Spleen (tissue), 11 donors: ENCODE results near the gene SEC61B. TPM values are rescaled to one million over a fixed set of nuclear protein-coding genes. Genes with fewer than 3 reads are reported as not detected.

ENCODE experiments used
- DNase-seq: peaks from one replicate; pipeline ENCODE4 v3.0.0-alpha.2; 2020
- H3K27ac ChIP-seq, 8 donors: fragments of 200-600 bp; sonication (generic) in 7 of 8; 1 replicate in 4 of 8; 2 replicates in 4 of 8; pipeline versions ENCODE4 v1.5.0 to v1.8.0; 2016 to 2021; ENCODE audit warnings: inconsistent platforms in 4 of 8, mild to moderate bottlenecking in 4 of 8, moderate library complexity in 1 of 8
- H3K27me3 ChIP-seq, 7 donors: fragments of 200-600 bp; sonication (generic) in 6 of 7; replicated peaks in 1 of 7; 1 replicate in 4 of 7; 2 replicates in 3 of 7; pipeline versions ENCODE4 v1.5.0 to v1.8.0; 2016 to 2021; ENCODE audit warnings: inconsistent platforms in 3 of 7, mild to moderate bottlenecking in 1 of 7
- H3K36me3 ChIP-seq, 6 donors: fragments of 200-600 bp; sonication (generic) in 5 of 6; 1 replicate in 4 of 6; 2 replicates in 2 of 6; pipeline versions ENCODE4 v1.5.0 to v1.8.0; 2016 to 2021; ENCODE audit warnings: inconsistent platforms in 2 of 6
- H3K4me1 ChIP-seq, 6 donors: fragments of 200-600 bp; sonication (generic) in 5 of 6; 1 replicate in 3 of 6; 2 replicates in 3 of 6; pipeline versions ENCODE4 v1.5.0 to v1.8.0; 2016 to 2021; ENCODE audit warnings: inconsistent platforms in 3 of 6
- H3K4me3 ChIP-seq, 8 donors: fragments of 200-600 bp; sonication (generic) in 7 of 8; 1 replicate in 4 of 8; 2 replicates in 4 of 8; pipeline versions ENCODE4 v1.5.0 to v1.8.0; 2016 to 2021; ENCODE audit warnings: inconsistent platforms in 4 of 8, mild to moderate bottlenecking in 4 of 8, moderate library complexity in 2 of 8
- H3K9me3 ChIP-seq, 8 donors: fragments of 200-600 bp; sonication (generic) in 7 of 8; 1 replicate in 4 of 8; 2 replicates in 4 of 8; pipeline versions ENCODE4 v1.5.0 to v1.8.0; 2016 to 2021; ENCODE audit warnings: inconsistent platforms in 4 of 8
- POLR2A ChIP-seq, 3 donors: fragments of 450-650 bp; IDR thresholded peaks; one replicate each; pipeline ENCODE4 v1.5.1; 2017; ENCODE audit warnings: antibody characterized with exemption in 3 of 3, mild to moderate bottlenecking in 1 of 3
- POLR2AphosphoS5 ChIP-seq, 3 donors: sonication (generic); formaldehyde crosslinking; IDR thresholded peaks; one replicate each; pipeline ENCODE4 v1.5.1; 2017; ENCODE audit warnings: antibody characterized with exemption in 3 of 3
- WGBS, 5 donors: extraction: QIAGEN DNeasy Blood & Tissue Kit in 3 of 5; methylation state at CpG; one replicate each; pipeline versions ENCODE4 v1.1.5 to v1.1.7; 2013 to 2018; 5-methylcytosine and 5-hydroxymethylcytosine counted together
- intact Hi-C: fragments of 100-400 bp; cut with DNase I; formaldehyde crosslinking; loops from one replicate; pipeline ENCODE4 v1.15.0; 2023; ENCODE audit warnings: low total_unique reads
- polyA plus RNA-seq, 3 donors: library from polyadenylated mRNA; stranded (reverse); fragments of 200-250 nt; gene quantifications; one replicate each; pipeline ENCODE4 v1.2.1, GENCODE V29; 2013
- total RNA-seq, 7 donors: library from RNA; depleted of rRNA in 3 of 7; stranded (reverse); fragments of >200 nt in 3 of 7; fragmentation: NEBNext Ultra II Directional in 4 of 7; extraction: Animal tissue kit (Norgen Biotek cat#: 25700) in 4 of 7; gene quantifications; one replicate each; pipeline versions ENCODE4 v1.1.0 to v1.2.1, GENCODE V29; 2016 to 2021
- TF ChIP-seq, protein P1 (sequence below), 11 experiments: fragments of 200-600 bp in 7 of 11; fragments of 450-650 bp in 4 of 11; sonication (generic) in 4 of 11; IDR thresholded peaks in 8 of 11; conservative IDR thresholded peaks in 3 of 11; 1 replicate in 7 of 11; 2 replicates in 4 of 11; pipeline versions ENCODE4 v1.4.0 to v1.8.0; 2016 to 2021; ENCODE audit warnings: antibody characterized with exemption in 11 of 11, inconsistent platforms in 4 of 11, mild to moderate bottlenecking in 1 of 11
- donor health status: healthy with polysubstance abuse.
- donor health status: DM: no; HTN: no; CAD: no; lungs with moderate emphysema.
- donor health status: DM: no; HTN: no; CAD: no.
- donor health status: Bipolar disorder and iron deficiency.
- donor health status: healthy.
- donor health status: DM: no; HTN: no; CAD: no.
- donor health status: DM: yes; HTN: yes; CAD: no.

SEC61B gene
- total and polyA plus RNA-seq, 10 donors = 70.4 to 244 (median 96.8) TPM

DNA sequence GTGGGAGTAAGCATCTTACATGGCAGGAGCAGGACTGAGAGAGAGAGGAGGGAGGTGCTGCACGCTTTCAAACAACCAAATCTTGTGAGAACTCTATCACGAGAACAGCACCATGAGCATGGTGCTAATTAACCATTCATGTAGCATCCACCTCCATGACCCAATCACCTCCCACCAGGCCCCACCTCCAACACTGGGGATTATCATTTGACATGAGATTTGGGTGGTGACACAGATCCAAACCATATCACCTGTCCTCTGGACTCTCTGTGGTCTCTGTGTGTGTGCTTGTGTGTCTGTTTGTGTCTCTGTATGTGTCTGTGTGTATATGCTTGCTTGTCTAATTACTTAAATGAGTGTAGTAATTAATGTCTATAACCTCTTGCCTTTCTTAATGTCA is 31.1 kb downstream of the SEC61B start:
- Histone ChIP-seq H3K4me1 (peaks cover 0 to 11% (median 0%) of the 10 kb centered on the region in 6 donors), H3K27ac (peak overlapping the region in 3 of 8 donors; percentile 26 to 60 (median 48)), H3K36me3 (no peaks in the 10 kb centered on the region), H3K9me3 (no peaks in the 10 kb centered on the region), H3K27me3 (no peaks in the 10 kb centered on the region), H3K4me3 (no peak overlapping the region)
- TF ChIP-seq, protein P1, sequence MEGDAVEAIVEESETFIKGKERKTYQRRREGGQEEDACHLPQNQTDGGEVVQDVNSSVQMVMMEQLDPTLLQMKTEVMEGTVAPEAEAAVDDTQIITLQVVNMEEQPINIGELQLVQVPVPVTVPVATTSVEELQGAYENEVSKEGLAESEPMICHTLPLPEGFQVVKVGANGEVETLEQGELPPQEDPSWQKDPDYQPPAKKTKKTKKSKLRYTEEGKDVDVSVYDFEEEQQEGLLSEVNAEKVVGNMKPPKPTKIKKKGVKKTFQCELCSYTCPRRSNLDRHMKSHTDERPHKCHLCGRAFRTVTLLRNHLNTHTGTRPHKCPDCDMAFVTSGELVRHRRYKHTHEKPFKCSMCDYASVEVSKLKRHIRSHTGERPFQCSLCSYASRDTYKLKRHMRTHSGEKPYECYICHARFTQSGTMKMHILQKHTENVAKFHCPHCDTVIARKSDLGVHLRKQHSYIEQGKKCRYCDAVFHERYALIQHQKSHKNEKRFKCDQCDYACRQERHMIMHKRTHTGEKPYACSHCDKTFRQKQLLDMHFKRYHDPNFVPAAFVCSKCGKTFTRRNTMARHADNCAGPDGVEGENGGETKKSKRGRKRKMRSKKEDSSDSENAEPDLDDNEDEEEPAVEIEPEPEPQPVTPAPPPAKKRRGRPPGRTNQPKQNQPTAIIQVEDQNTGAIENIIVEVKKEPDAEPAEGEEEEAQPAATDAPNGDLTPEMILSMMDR (IDR thresholded peaks at IDR 0.05 in 8 of 11, conservative IDR thresholded peaks at IDR 0.05 in 3 of 11) = no peak
- TF ChIP-seq POLR2AphosphoS5 (IDR thresholded peaks at IDR 0.05) = no peak
- no peak for TF ChIP-seq POLR2A (IDR thresholded peaks at IDR 0.05)
- intact Hi-C loops = no loop called here
- 88 to 94% (median 89%) methylated on average over 2 of the region's 2 CpGs for WGBS, 5 donors
- no peak for DNase-seq

DNA sequence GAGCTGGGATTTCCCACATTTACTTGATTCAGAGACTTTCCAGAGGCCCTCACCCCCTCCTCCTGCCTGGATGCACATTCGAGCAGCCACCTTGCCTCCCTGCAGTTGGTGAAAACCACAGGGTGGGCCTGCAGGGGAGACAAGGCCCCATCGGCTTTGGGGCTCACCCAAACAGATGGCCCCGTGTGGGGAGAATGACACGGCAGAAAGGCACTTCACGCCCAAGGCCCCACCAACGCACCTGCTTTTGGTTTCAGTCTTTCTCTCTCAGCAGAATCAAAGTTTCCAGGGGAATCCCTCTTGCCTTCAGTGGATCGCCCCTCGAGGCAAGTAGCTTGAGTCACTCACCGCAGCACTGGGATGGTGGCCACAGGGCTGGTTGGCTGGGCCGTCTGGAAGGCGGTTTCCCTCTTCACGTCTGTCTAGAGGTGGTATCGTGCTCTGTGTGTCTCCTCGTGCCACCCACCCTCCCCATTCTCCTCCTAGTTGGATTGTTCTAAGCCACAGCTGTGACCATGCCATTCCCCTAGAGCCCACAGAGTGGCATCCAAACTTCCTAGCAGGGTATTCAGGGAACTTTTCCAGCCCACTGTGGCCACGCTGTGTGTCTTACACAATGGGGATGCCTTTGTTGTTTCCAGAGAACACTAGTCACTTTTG is 31.8 kb downstream of the SEC61B start:
- no peaks in the 10 kb centered on the region for H3K9me3 ChIP-seq
- WGBS, 5 donors = 30 to 57% (median 38%) methylated on average over 14 to 15 of the region's 15 CpGs
- no peaks in the 10 kb centered on the region for H3K27me3 ChIP-seq
- H3K27ac ChIP-seq = peak overlapping the region in 4 of 8 donors; percentile 1 to 60 (median 37)
- peak overlapping the region in 1 of 8 donors; percentile 45 for H3K4me3 ChIP-seq
- peaks cover 0 to 13% (median 0%) of the 10 kb centered on the region in 6 donors for H3K4me1 ChIP-seq
- intact Hi-C loops = no loop called here
- DNase-seq = peak; percentile 78
- H3K36me3 ChIP-seq = no peaks in the 10 kb centered on the region
- TF ChIP-seq POLR2AphosphoS5 (IDR thresholded peaks at IDR 0.05) = peak in 1 of 3 donors; percentile 44
- no peak for TF ChIP-seq POLR2A (IDR thresholded peaks at IDR 0.05)

GRCh38 chr9:99255651-99256050 is 33.6 kb downstream of the SEC61B start:
- no peak for DNase-seq
- 78 to 100% (median 94%) methylated on average over 1 of the region's 1 CpG for WGBS, 5 donors
- Histone ChIP-seq H3K4me1 (peaks cover 0 to 27% (median 11%) of the 10 kb centered on the region in 6 donors), H3K4me3 (no peak overlapping the region), H3K9me3 (no peaks in the 10 kb centered on the region), H3K27me3 (no peaks in the 10 kb centered on the region), H3K27ac (no peak overlapping the region), H3K36me3 (no peaks in the 10 kb centered on the region)
- TF ChIP-seq, protein P1 (IDR thresholded peaks at IDR 0.05 in 8 of 11, conservative IDR thresholded peaks at IDR 0.05 in 3 of 11) = no peak
- TF ChIP-seq POLR2A (IDR thresholded peaks at IDR 0.05) = no peak
- TF ChIP-seq POLR2AphosphoS5 (IDR thresholded peaks at IDR 0.05) = no peak
- intact Hi-C loops = no loop called here

DNA sequence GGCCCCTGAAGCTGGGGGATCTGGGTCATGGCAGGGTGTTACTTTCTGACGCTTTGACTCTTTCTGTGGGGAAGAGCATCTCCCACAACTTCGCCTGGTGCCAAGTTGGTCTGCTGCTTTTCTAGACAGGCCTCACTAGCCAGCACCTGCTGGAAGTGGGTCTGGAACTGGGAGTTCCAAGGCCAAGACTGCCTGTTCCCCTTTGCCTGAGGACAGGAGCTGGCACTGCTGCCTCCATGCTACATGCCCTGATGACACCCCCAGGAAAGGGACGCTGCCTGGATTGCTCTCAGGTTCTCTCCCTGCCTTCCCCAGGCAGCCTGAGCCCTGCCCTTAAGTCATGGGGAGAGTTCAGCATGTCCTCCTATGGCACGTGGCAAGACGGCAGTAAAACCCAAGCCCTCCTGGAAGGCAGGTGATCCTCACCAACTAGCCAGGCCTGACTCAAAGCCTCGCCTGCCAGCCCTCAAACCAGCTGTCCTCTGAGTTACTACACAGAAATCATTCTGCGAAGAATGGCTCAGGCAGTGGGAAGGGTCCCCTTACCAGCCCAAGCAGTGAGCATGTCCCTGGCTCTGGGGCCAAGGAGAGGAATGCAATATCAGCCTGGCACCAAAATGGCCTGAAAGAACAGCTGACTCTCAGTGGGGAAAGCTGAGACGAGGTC is 35.8 kb downstream of the SEC61B start:
- intact Hi-C loops = no loop called here
- DNase-seq = no peak
- WGBS, 5 donors = 93 to 96% (median 95%) methylated on average over 7 to 8 of the region's 8 CpGs
- H3K4me1 ChIP-seq = peaks cover 0 to 27% (median 11%) of the 10 kb centered on the region in 6 donors
- H3K9me3 ChIP-seq = no peaks in the 10 kb centered on the region
- no peaks in the 10 kb centered on the region for H3K36me3 ChIP-seq
- no peaks in the 10 kb centered on the region for H3K27me3 ChIP-seq
- TF ChIP-seq POLR2AphosphoS5 (IDR thresholded peaks at IDR 0.05) (no peak), POLR2A (IDR thresholded peaks at IDR 0.05) (no peak)
- TF ChIP-seq, protein P1 (IDR thresholded peaks at IDR 0.05 in 8 of 11, conservative IDR thresholded peaks at IDR 0.05 in 3 of 11) = no peak
- no peak overlapping the region for H3K4me3 ChIP-seq
- H3K27ac ChIP-seq = no peak overlapping the region
